ENCODE results near the gene BRD3. TPM values are rescaled to one million over a fixed set of nuclear protein-coding genes. Genes with fewer than 3 reads are reported as not detected.

Gene BRD3
- total RNA-seq, 1 experiment from 2014 or later = 61.6 TPM

GRCh38 chr9:134007150-134007549 is 60.7 kb downstream of the BRD3 start:
- no TSS peak for BruUV-seq (replicated peaks)
- TF ChIP-seq EZH2 (IDR thresholded peaks at IDR 0.05; ENCODE audit: borderline replicate concordance, low read depth, low read length, poor library complexity, severe bottlenecking) (no peak), CTCF (conservative IDR thresholded peaks at IDR 0.05; ENCODE audit: low read depth, low read length) (no peak)
- ChIA-PET CTCF (no interaction called here), POLR2A (ENCODE audit: low non-redundant PET) (no interaction called here)
- H3K27ac ChIP-seq (ENCODE audit: low read depth, low read length, poor library complexity, severe bottlenecking) = no peak overlapping the region
- no peak for DNase-seq (ENCODE audit: low spot score)
- intact Hi-C loops (cut with micrococcal nuclease; ENCODE audit: unreplicated experiment) = no loop called here
- H3K27me3 ChIP-seq (replicated peaks; ENCODE audit: insufficient read depth, low read depth, low read length, poor library complexity) = no peaks in the 10 kb centered on the region
- H3K4me3 ChIP-seq (ENCODE audit: low read depth, low read length, poor library complexity, severe bottlenecking) = no peak overlapping the region
- H3K9me3 ChIP-seq (ENCODE audit: low read depth, low read length, poor library complexity, severe bottlenecking) = no peaks in the 10 kb centered on the region
- H3K4me1 ChIP-seq (ENCODE audit: insufficient read depth, low read length, poor library complexity, severe bottlenecking) = no peaks in the 10 kb centered on the region
- H3K36me3 ChIP-seq (ENCODE audit: insufficient read depth, low read length, poor library complexity, severe bottlenecking) = no peaks in the 10 kb centered on the region

GRCh38 chr9:134005381-134005780 is 62.4 kb downstream of the BRD3 start:
- no peak overlapping the region for H3K27ac ChIP-seq (ENCODE audit: low read depth, low read length, poor library complexity, severe bottlenecking)
- POLR2A ChIA-PET (ENCODE audit: low non-redundant PET) = no interaction called here

GRCh38 chr9:134004881-134005280 is 62.9 kb downstream of the BRD3 start:
- TF ChIP-seq EZH2 (IDR thresholded peaks at IDR 0.05; ENCODE audit: borderline replicate concordance, low read depth, low read length, poor library complexity, severe bottlenecking) (no peak), CTCF (conservative IDR thresholded peaks at IDR 0.05; ENCODE audit: low read depth, low read length) (no peak)
- no peak overlapping the region for H3K27ac ChIP-seq (ENCODE audit: low read depth, low read length, poor library complexity, severe bottlenecking)
- intact Hi-C loops (cut with micrococcal nuclease; ENCODE audit: unreplicated experiment) = no loop called here
- no peaks in the 10 kb centered on the region for H3K36me3 ChIP-seq (ENCODE audit: insufficient read depth, low read length, poor library complexity, severe bottlenecking)
- H3K9me3 ChIP-seq (ENCODE audit: low read depth, low read length, poor library complexity, severe bottlenecking) = no peaks in the 10 kb centered on the region
- POLR2A ChIA-PET (ENCODE audit: low non-redundant PET) = no interaction called here
- no peaks in the 10 kb centered on the region for H3K4me1 ChIP-seq (ENCODE audit: insufficient read depth, low read length, poor library complexity, severe bottlenecking)
- no peak overlapping the region for H3K4me3 ChIP-seq (ENCODE audit: low read depth, low read length, poor library complexity, severe bottlenecking)
- BruUV-seq (replicated peaks) = no TSS peak
- CTCF ChIA-PET = no interaction called here
- no peak for DNase-seq (ENCODE audit: low spot score)
- no peaks in the 10 kb centered on the region for H3K27me3 ChIP-seq (replicated peaks; ENCODE audit: insufficient read depth, low read depth, low read length, poor library complexity)

More at GRCh38 chr9:134005381-134005780, 62.4 kb downstream of the BRD3 start:
- Histone ChIP-seq H3K36me3 (ENCODE audit: insufficient read depth, low read length, poor library complexity, severe bottlenecking) (no peaks in the 10 kb centered on the region), H3K9me3 (ENCODE audit: low read depth, low read length, poor library complexity, severe bottlenecking) (no peaks in the 10 kb centered on the region), H3K4me1 (ENCODE audit: insufficient read depth, low read length, poor library complexity, severe bottlenecking) (no peaks in the 10 kb centered on the region), H3K4me3 (ENCODE audit: low read depth, low read length, poor library complexity, severe bottlenecking) (no peak overlapping the region), H3K27me3 (replicated peaks; ENCODE audit: insufficient read depth, low read depth, low read length, poor library complexity) (no peaks in the 10 kb centered on the region)
- TF ChIP-seq EZH2 (IDR thresholded peaks at IDR 0.05; ENCODE audit: borderline replicate concordance, low read depth, low read length, poor library complexity, severe bottlenecking) (no peak), CTCF (conservative IDR thresholded peaks at IDR 0.05; ENCODE audit: low read depth, low read length) (no peak)
- BruUV-seq (replicated peaks) = no TSS peak
- CTCF ChIA-PET = no interaction called here
- no peak for DNase-seq (ENCODE audit: low spot score)
- intact Hi-C loops (cut with micrococcal nuclease; ENCODE audit: unreplicated experiment) = no loop called here

Measured in A673 (cell line).